ENCODE data around the gene ITPKC. TPM values are rescaled to one million over a fixed set of nuclear protein-coding genes. Genes with fewer than 3 reads are reported as not detected.
"Not testable (repeated sequence)": the region's sequence is repeated elsewhere in the genome, so short reads cannot be mapped to it uniquely, and the experiment has no call there.

ITPKC gene
- total RNA-seq, 2 experiments from 2014 or later = 6.4 TPM

- CTCF ChIA-PET = interaction anchor here (0.9 to 3.0 kb wide), 13 partner anchors 9 to 531 kb away, joined by 3 to 38 read pairs (median 8); partner anchors contain the start of genes ACTMAP and EGLN2
- Mint-ChIP-seq H3K27ac (peak overlapping the region; percentile 92), H3K4me3 (peak overlapping the region; percentile 91), H3K27me3 (no peaks in the 10 kb centered on the region), H3K9me3 (no peaks in the 10 kb centered on the region), H3K36me3 (peaks cover 8% of the 10 kb centered on the region), H3K4me1 (ENCODE audit: low read depth) (peaks cover 37% of the 10 kb centered on the region)
- POLR2A ChIA-PET = interaction anchor here (0.9 to 3.9 kb wide), 12 partner anchors 16 to 486 kb away, joined by 3 to 54 read pairs (median 5); partner anchors contain the start of genes ACTMAP, COQ8B, EGLN2 and ITPKC
- DNase-seq = no peak
- intact Hi-C loops (cut with micrococcal nuclease) = loop anchor here (1.0 kb wide), 2 partner anchors 22 to 61 kb away; partner anchors contain the start of gene COQ8B
These were observed 60.7 kb downstream of the ITPKC start for GRCh38 chr19:40777645-40777936.

GRCh38 chr19:40777937-40778705 lies 61.2 kb downstream of the ITPKC start, which contains the start of gene RAB4B:
RAB4B (plus strand) TSS chr19:40778247; CDS start chr19:40778376, 129 bp downstream.
- Mint-ChIP-seq H3K9me3 (no peaks in the 10 kb centered on the region), H3K4me3 (peak within 1 kb of the TSS; percentile 91), H3K4me1 (ENCODE audit: low read depth) (peaks cover 37% of the 10 kb centered on the region), H3K27ac (peak within 1 kb of the TSS; percentile 92), H3K36me3 (peaks cover 8% of the 10 kb centered on the region), H3K27me3 (no peaks in the 10 kb centered on the region)
- intact Hi-C loops (cut with micrococcal nuclease) = loop anchor here (1.0 to 2.0 kb wide), 7 partner anchors 20 to 163 kb away; partner anchors contain the start of genes ACTMAP and COQ8B
- CTCF ChIA-PET = interaction anchor here (0.9 to 3.0 kb wide), 14 partner anchors 18 to 531 kb away, joined by 3 to 38 read pairs (median 7); partner anchors contain the start of genes ACTMAP and EGLN2
- POLR2A ChIA-PET = interaction anchor here (0.9 to 3.9 kb wide), 14 partner anchors 15 to 485 kb away, joined by 3 to 54 read pairs (median 5); partner anchors contain the start of genes ACTMAP, COQ8B, EGLN2 and ITPKC
- DNase-seq = peak; percentile 100

GRCh38 chr19:40778706-40779284 lies 61.9 kb downstream of the ITPKC start:
- CTCF ChIA-PET = interaction anchor here (0.5 to 3.0 kb wide), 10 partner anchors 12 to 144 kb away, joined by 3 to 38 read pairs (median 9); partner anchors contain the start of genes ACTMAP and EGLN2
- H3K27me3 Mint-ChIP-seq = no peaks in the 10 kb centered on the region
- peaks cover 37% of the 10 kb centered on the region for H3K4me1 Mint-ChIP-seq (ENCODE audit: low read depth)
- intact Hi-C loops (cut with micrococcal nuclease) = loop anchor here (1.0 to 2.0 kb wide), 5 partner anchors 20 to 164 kb away; partner anchors contain the start of gene ACTMAP
- H3K36me3 Mint-ChIP-seq = peaks cover 8% of the 10 kb centered on the region
- H3K9me3 Mint-ChIP-seq = no peaks in the 10 kb centered on the region
- DNase-seq = no peak
- peak overlapping the region; percentile 92 for H3K27ac Mint-ChIP-seq
- peak overlapping the region; percentile 91 for H3K4me3 Mint-ChIP-seq
- POLR2A ChIA-PET = interaction anchor here (0.9 to 3.9 kb wide), 9 partner anchors 14 to 485 kb away, joined by 3 to 54 read pairs (median 14); partner anchors contain the start of genes ACTMAP, COQ8B, EGLN2 and ITPKC

- POLR2A ChIA-PET = no interaction called here
- H3K9me3 Mint-ChIP-seq = no peaks in the 10 kb centered on the region
- intact Hi-C loops (cut with micrococcal nuclease) = no loop called here
- no peaks in the 10 kb centered on the region for H3K27me3 Mint-ChIP-seq
- H3K4me1 Mint-ChIP-seq (ENCODE audit: low read depth) = peaks cover 40% of the 10 kb centered on the region
- peaks cover 10% of the 10 kb centered on the region for H3K36me3 Mint-ChIP-seq
- H3K27ac Mint-ChIP-seq = peak overlapping the region; percentile 1
- no peak overlapping the region for H3K4me3 Mint-ChIP-seq
- DNase-seq = no peak
- CTCF ChIA-PET = no interaction called here
These were observed 63.7 kb downstream of the ITPKC start for GRCh38 chr19:40780582-40780981.

- intact Hi-C loops (cut with micrococcal nuclease) = no loop called here
- Mint-ChIP-seq H3K4me1 (ENCODE audit: low read depth) (peaks cover 39% of the 10 kb centered on the region), H3K9me3 (no peaks in the 10 kb centered on the region), H3K4me3 (no peak overlapping the region), H3K27ac (no peak overlapping the region), H3K27me3 (no peaks in the 10 kb centered on the region), H3K36me3 (peaks cover 10% of the 10 kb centered on the region)
- no peak for DNase-seq
- ChIA-PET CTCF (no interaction called here), POLR2A (no interaction called here)
These were observed 64.2 kb downstream of the ITPKC start for GRCh38 chr19:40781140-40781539.

GRCh38 chr19:40783711-40784110 lies 66.8 kb downstream of the ITPKC start:
- POLR2A ChIA-PET = no interaction called here
- H3K4me1 Mint-ChIP-seq (ENCODE audit: low read depth) = peaks cover 24% of the 10 kb centered on the region
- DNase-seq = no peak
- H3K36me3 Mint-ChIP-seq = peaks cover 12% of the 10 kb centered on the region
- H3K27me3 Mint-ChIP-seq = no peaks in the 10 kb centered on the region
- no peak overlapping the region for H3K4me3 Mint-ChIP-seq
- no peaks in the 10 kb centered on the region for H3K9me3 Mint-ChIP-seq
- intact Hi-C loops (cut with micrococcal nuclease) = no loop called here
- CTCF ChIA-PET = no interaction called here
- no peak overlapping the region for H3K27ac Mint-ChIP-seq

GRCh38 chr19:40784146-40784545 lies 67.2 kb downstream of the ITPKC start:
- H3K4me3 Mint-ChIP-seq; POLR2A ChIA-PET; CTCF ChIA-PET; H3K9me3 Mint-ChIP-seq; H3K27me3 Mint-ChIP-seq; DNase-seq; intact Hi-C loops (cut with micrococcal nuclease): not testable (repeated sequence)
- Mint-ChIP-seq H3K27ac (peak overlapping the region; percentile 23), H3K36me3 (peaks cover 12% of the 10 kb centered on the region), H3K4me1 (ENCODE audit: low read depth) (peaks cover 20% of the 10 kb centered on the region)

GRCh38 chr19:40785526-40785925 lies 68.6 kb downstream of the ITPKC start:
- Mint-ChIP-seq H3K9me3 (no peaks in the 10 kb centered on the region), H3K27me3 (no peaks in the 10 kb centered on the region), H3K4me3 (no peak overlapping the region), H3K4me1 (ENCODE audit: low read depth) (peaks cover 9% of the 10 kb centered on the region), H3K36me3 (peaks cover 17% of the 10 kb centered on the region), H3K27ac (peak overlapping the region; percentile 72)
- ChIA-PET CTCF (no interaction called here), POLR2A (interaction anchor here (0.6 kb wide), 1 partner anchor 566 kb away, joined by 4 read pairs; no protein-coding TSS in a partner anchor)
- intact Hi-C loops (cut with micrococcal nuclease) = no loop called here
- DNase-seq = no peak

- Mint-ChIP-seq H3K4me1 (ENCODE audit: low read depth) (peaks cover 9% of the 10 kb centered on the region), H3K27ac (peak overlapping the region; percentile 72), H3K9me3 (no peaks in the 10 kb centered on the region), H3K36me3 (peaks cover 17% of the 10 kb centered on the region), H3K4me3 (no peak overlapping the region), H3K27me3 (no peaks in the 10 kb centered on the region)
- no peak for DNase-seq
- intact Hi-C loops (cut with micrococcal nuclease) = no loop called here
- POLR2A ChIA-PET = interaction anchor here (0.6 kb wide), 1 partner anchor 566 kb away, joined by 4 read pairs; no protein-coding TSS in a partner anchor
- CTCF ChIA-PET = interaction anchor here (1.2 kb wide), 1 partner anchor 9 kb away, joined by 3 read pairs; no protein-coding TSS in a partner anchor
These were observed 69.4 kb downstream of the ITPKC start for GRCh38 chr19:40786060-40787037.

Data from activated CD4-positive, alpha-beta memory T cell treated with anti-CD3 and anti-CD28 coated beads for 36 hours (primary cell).